ENCODE data around the gene MLX.

- TF ChIP-seq CTCF (conservative IDR thresholded peaks at IDR 0.05 in 1 of 2, IDR thresholded peaks at IDR 0.05 in 1 of 2; ENCODE audit: low read depth in 1 of 2, low read length in 2 of 2) (peak in 1 of 2 donors; percentile 29), EZH2 (IDR thresholded peaks at IDR 0.05; ENCODE audit: low read length, missing control alignments) (no peak)
Measured at GRCh38 chr17:42577532-42578281, 10.8 kb downstream of the MLX start, which contains the start of gene PSMC3IP.

Data from fibroblast of lung (primary cell).